Measurements from ENCODE around the gene RAN. TPM values are rescaled to one million over a fixed set of nuclear protein-coding genes. Genes with fewer than 3 reads are reported as not detected.

The RAN gene
- total and polyA plus RNA-seq, 9 of the 15 experiments (the other 6 are each of a cell fraction or from before 2014, with no cell fraction given), result 1,687 to 3,820 (median 2,300) TPM

- TF ChIP-seq HDAC1 (IDR thresholded peaks at IDR 0.05) (0 out of 4 replicates have a peak, but pooled peaks of 1 of the 2 experiments have one; percentile 38), ZFX (CRISPR knock-in tag; IDR thresholded peaks at IDR 0.05) (no peak), FOXK2 (conservative IDR thresholded peaks at IDR 0.05 in 1 of 2, IDR thresholded peaks at IDR 0.05 in 1 of 2; ENCODE audit: low read depth in 2 of 2) (peak; percentile 70 to 79), RFX1 (IDR thresholded peaks at IDR 0.05) (peak; percentile 57; the same call in 1 of the 2 replicates), ZNF217 (CRISPR knock-in tag; IDR thresholded peaks at IDR 0.05) (no peak), HCFC1 (IDR thresholded peaks at IDR 0.05; ENCODE audit: low read depth, low read length) (no peak)
Measured at GRCh38 chr12:130830246-130830551, 41.7 kb upstream of the RAN start (continued).

DNA sequence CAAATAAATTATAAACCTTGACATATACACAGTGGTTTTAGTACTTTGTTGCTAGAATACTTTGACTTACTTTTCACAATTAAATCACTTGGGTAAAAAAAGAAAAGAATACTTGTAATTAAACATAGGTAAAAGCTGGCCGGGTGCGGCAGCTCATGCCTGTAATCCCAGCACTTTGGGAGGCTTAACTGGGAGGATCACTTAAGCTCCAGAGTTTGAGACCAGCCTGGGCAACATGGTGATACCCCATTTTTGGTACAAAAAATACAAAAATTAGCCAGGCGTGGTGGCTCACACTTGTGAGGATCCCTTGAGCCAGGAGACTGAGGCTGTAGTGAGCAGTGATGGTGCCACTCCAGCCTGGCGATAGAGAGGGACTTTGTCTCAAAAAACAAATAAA, 40.6 kb upstream of the RAN start:
- intact Hi-C loops (cut with micrococcal nuclease), result loop anchor here (10.0 kb wide), 1 partner anchor 524 kb away; no protein-coding TSS in a partner anchor
- TF ChIP-seq CHD1 (IDR thresholded peaks at IDR 0.05; ENCODE audit: low read length) (no peak), ZBTB1 (CRISPR knock-in tag; IDR thresholded peaks at IDR 0.05; ENCODE audit: borderline replicate concordance, low read depth) (no peak), NR4A1 (CRISPR knock-in tag; IDR thresholded peaks at IDR 0.05) (no peak), NR4A1 (tag; IDR thresholded peaks at IDR 0.05) (no peak), ZC3H8 (IDR thresholded peaks at IDR 0.05) (no peak), RCOR1 (IDR thresholded peaks at IDR 0.05; ENCODE audit: borderline replicate concordance in 1 of 2, low read depth in 2 of 2, low read length in 2 of 2) (no peak), JUND (IDR thresholded peaks at IDR 0.05; ENCODE audit: borderline replicate concordance, low read depth, low read length) (no peak), JUND (tag; IDR thresholded peaks at IDR 0.05; ENCODE audit: borderline replicate concordance, low read depth, low read length) (no peak), ATF4 (CRISPR knock-in tag; IDR thresholded peaks at IDR 0.05) (no peak), NFXL1 (CRISPR knock-in tag; IDR thresholded peaks at IDR 0.05) (no peak), HSF4 (CRISPR knock-in tag; IDR thresholded peaks at IDR 0.05; ENCODE audit: borderline replicate concordance) (no peak)
- TF ChIP-seq, protein P1, sequence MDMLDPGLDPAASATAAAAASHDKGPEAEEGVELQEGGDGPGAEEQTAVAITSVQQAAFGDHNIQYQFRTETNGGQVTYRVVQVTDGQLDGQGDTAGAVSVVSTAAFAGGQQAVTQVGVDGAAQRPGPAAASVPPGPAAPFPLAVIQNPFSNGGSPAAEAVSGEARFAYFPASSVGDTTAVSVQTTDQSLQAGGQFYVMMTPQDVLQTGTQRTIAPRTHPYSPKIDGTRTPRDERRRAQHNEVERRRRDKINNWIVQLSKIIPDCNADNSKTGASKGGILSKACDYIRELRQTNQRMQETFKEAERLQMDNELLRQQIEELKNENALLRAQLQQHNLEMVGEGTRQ (CRISPR knock-in tag; IDR thresholded peaks at IDR 0.05), result no peak
- in situ Hi-C loops (cut with MboI), result no loop called here
- H2AFZ ChIP-seq (ENCODE audit: low read depth, low read length), result no peak overlapping the region
- peak overlapping the region; percentile 19 to 30; a peak in 1 of 4 replicates for H3K9ac ChIP-seq (ENCODE audit: insufficient read depth in 1 of 2, low read depth in 2 of 2, low read length in 2 of 2)
- H3K27me3 ChIP-seq (ENCODE audit: control insufficient read depth in 2 of 2, insufficient read depth in 2 of 2, low read length in 2 of 2), result no peaks in the 10 kb centered on the region
- BruUV-seq (replicated peaks), result no TSS peak
- peak overlapping the region; percentile 10; the same call in 1 of the 2 replicates for H3K4me2 ChIP-seq (ENCODE audit: insufficient read depth, low read length)
- H3K9me3 ChIP-seq (replicated peaks; ENCODE audit: control insufficient read depth, insufficient read depth, low read depth, low read length), result no peaks in the 10 kb centered on the region; the same call in 1 of the 2 replicates
- peaks cover 86% of the 10 kb centered on the region for H3K79me2 ChIP-seq (ENCODE audit: control insufficient read depth, insufficient read depth, low read length)
- peaks cover 59 to 60% of the 10 kb centered on the region in 2 experiments for H3K4me1 ChIP-seq (replicated peaks in 1 of 2; ENCODE audit: control insufficient read depth in 2 of 2, insufficient read depth in 2 of 2, low read length in 2 of 2)
- FAIRE-seq (no peak), DNase-seq (ENCODE audit: extremely low read depth in 1 of 4, low spot score in 3 of 4) (no peak), ATAC-seq (no peak)
- no peak overlapping the region for H3K4me3 ChIP-seq
- H3K9me1 ChIP-seq (ENCODE audit: control insufficient read depth, insufficient read depth, low read length), result no peaks in the 10 kb centered on the region
- H4K20me1 ChIP-seq (replicated peaks; ENCODE audit: control insufficient read depth, insufficient read depth, low read length), result no peaks in the 10 kb centered on the region
- ChIA-PET POLR2A (interaction anchor here (0.7 to 2.1 kb wide), 2 partner anchors 40 to 43 kb away, joined by 3 to 9 read pairs; no protein-coding TSS in a partner anchor), CTCF (ENCODE audit: low intra/inter-chr PET ratio) (interaction anchor here (0.6 kb wide), 1 partner anchor 183 kb away, joined by 3 read pairs; no protein-coding TSS in a partner anchor)
- H3K36me3 ChIP-seq (ENCODE audit: control insufficient read depth, insufficient read depth, low read length), result peaks cover 8% of the 10 kb centered on the region; the same call in 1 of the 3 replicates
- WGBS (ENCODE audit: insufficient coverage, low coverage, missing lambda C conversion rate), result 75% methylated on average over 4 of the region's 4 CpGs
- H3K27ac ChIP-seq (ENCODE audit: extremely low read depth, low read depth, low read length), result no peak overlapping the region

All from K562 (cell line).